ENCODE measurements around the gene HOXC6. TPM values are rescaled to one million over a fixed set of nuclear protein-coding genes. Genes with fewer than 3 reads are reported as not detected.

HOXC6 gene
- total RNA-seq, 4 donors from 2014 or later, result 0.23 to 0.42 (median 0.32) TPM; not detected in 1

- Histone ChIP-seq H3K27me3 (peaks cover 23 to 100% (median 98%) of the 10 kb centered on the region in 4 donors), H3K36me3 (no peaks in the 10 kb centered on the region), H3K4me3 (no peak overlapping the region), H3K27ac (replicated peaks in 1 of 4) (no peak overlapping the region), H3K4me1 (peaks cover 19 to 39% (median 29%) of the 10 kb centered on the region in 4 donors), H3K9me3 (no peaks in the 10 kb centered on the region)
- intact Hi-C loops (cut with DNase I), result no loop called here
- no peak for DNase-seq (ENCODE audit: extremely low spot score)
- TF ChIP-seq POLR2A (IDR thresholded peaks at IDR 0.05; ENCODE audit: low read depth) (no peak), CTCF (IDR thresholded peaks at IDR 0.05) (no peak), POLR2AphosphoS5 (IDR thresholded peaks at IDR 0.05) (no peak), EP300 (IDR thresholded peaks at IDR 0.05) (no peak)
- 18% methylated on average over 4 of the region's 4 CpGs for WGBS
These were observed 40.4 kb upstream of the HOXC6 start for GRCh38 chr12:53987787-53988230.

- no peak for DNase-seq (ENCODE audit: extremely low spot score)
- 7% methylated on average over 5 of the region's 5 CpGs for WGBS
- TF ChIP-seq CTCF (IDR thresholded peaks at IDR 0.05), result no peak
- TF ChIP-seq EP300 (IDR thresholded peaks at IDR 0.05), result no peak
- no peak for TF ChIP-seq POLR2AphosphoS5 (IDR thresholded peaks at IDR 0.05)
- TF ChIP-seq POLR2A (IDR thresholded peaks at IDR 0.05; ENCODE audit: low read depth), result no peak
- no peak overlapping the region for H3K27ac ChIP-seq (replicated peaks in 1 of 4)
- no peak overlapping the region for H3K4me3 ChIP-seq
- peaks cover 19 to 37% (median 28%) of the 10 kb centered on the region in 4 donors for H3K4me1 ChIP-seq
- intact Hi-C loops (cut with DNase I), result no loop called here
- H3K9me3 ChIP-seq, result no peaks in the 10 kb centered on the region
- H3K27me3 ChIP-seq, result peaks cover 20 to 100% (median 97%) of the 10 kb centered on the region in 4 donors
- H3K36me3 ChIP-seq, result no peaks in the 10 kb centered on the region
These were observed 39.6 kb upstream of the HOXC6 start for GRCh38 chr12:53988541-53989226.

- no peak overlapping the region for H3K27ac ChIP-seq (replicated peaks in 1 of 4)
- intact Hi-C loops (cut with DNase I), result no loop called here
- peaks cover 25 to 37% (median 27%) of the 10 kb centered on the region in 4 donors for H3K4me1 ChIP-seq
These were observed 38.8 kb upstream of the HOXC6 start for GRCh38 chr12:53989227-53990113.

More at GRCh38 chr12:53989227-53990113, 38.8 kb upstream of the HOXC6 start:
- TF ChIP-seq POLR2AphosphoS5 (IDR thresholded peaks at IDR 0.05) (no peak), CTCF (IDR thresholded peaks at IDR 0.05) (peak in 1 of 3 experiments; percentile 17)
- H3K4me3 ChIP-seq, result no peak overlapping the region
- H3K36me3 ChIP-seq, result no peaks in the 10 kb centered on the region
- H3K9me3 ChIP-seq, result no peaks in the 10 kb centered on the region
- WGBS, result 6% methylated on average over 28 of the region's 28 CpGs
- DNase-seq (ENCODE audit: extremely low spot score), result no peak
- H3K27me3 ChIP-seq, result peaks cover 16 to 100% (median 97%) of the 10 kb centered on the region in 4 donors

Measured in esophagus muscularis mucosa (tissue), 4 donors.